Colonic mucosa (tissue), 4 donors: ENCODE measurements around the gene TSPAN7. TPM values are rescaled to one million over a fixed set of nuclear protein-coding genes. Genes with fewer than 3 reads are reported as not detected.

ENCODE experiments used
- DNase-seq: peaks from one replicate; pipeline ENCODE4 v3.0.0-alpha.2; 2020
- H3K27ac ChIP-seq: fragments of 200-600 bp; one replicate; pipeline ENCODE4 v1.8.0; 2021
- H3K27me3 ChIP-seq: fragments of 200-600 bp; one replicate; pipeline ENCODE4 v1.8.0; 2021
- H3K36me3 ChIP-seq: fragments of 200-600 bp; one replicate; pipeline ENCODE4 v1.8.0; 2021
- H3K4me1 ChIP-seq: fragments of 200-600 bp; one replicate; pipeline ENCODE4 v1.8.0; 2021; ENCODE audit warnings: mild to moderate bottlenecking
- H3K4me3 ChIP-seq: fragments of 200-600 bp; one replicate; pipeline ENCODE4 v1.8.0; 2021
- H3K9ac ChIP-seq, 2 donors: one replicate each; pipeline ENCODE4 v1.7.0; 2013; ENCODE audit warnings: control low read depth in 2 of 2, low read depth in 2 of 2, low read length in 2 of 2
- H3K9me3 ChIP-seq: fragments of 200-600 bp; one replicate; pipeline ENCODE4 v1.8.0; 2021
- intact Hi-C: fragments of 100-400 bp; cut with DNase I; formaldehyde crosslinking; loops from one replicate; pipeline ENCODE4 v1.14.1; 2022
- total RNA-seq, 2 donors: library from RNA; stranded (reverse); fragmentation: NEBNext Ultra II Directional in 1 of 2; extraction: Animal tissue kit (Norgen Biotek cat#: 25700) in 1 of 2; gene quantifications; one replicate each; pipeline ENCODE4 v1.2.1, GENCODE V29; 2021
- TF ChIP-seq, protein P1 (sequence below): fragments of 200-600 bp; IDR thresholded peaks from one replicate; pipeline ENCODE4 v1.8.0; 2022; ENCODE audit warnings: antibody characterized with exemption, mild to moderate bottlenecking
- donor health status: healthy.
- donor health status: DM: no; HTN: no; CAD: no.
- donor health status: DM: no; HTN: no; CAD: no.

The TSPAN7 gene
- total RNA-seq, 2 donors from 2014 or later: 66.1 to 91.5 TPM

DNA sequence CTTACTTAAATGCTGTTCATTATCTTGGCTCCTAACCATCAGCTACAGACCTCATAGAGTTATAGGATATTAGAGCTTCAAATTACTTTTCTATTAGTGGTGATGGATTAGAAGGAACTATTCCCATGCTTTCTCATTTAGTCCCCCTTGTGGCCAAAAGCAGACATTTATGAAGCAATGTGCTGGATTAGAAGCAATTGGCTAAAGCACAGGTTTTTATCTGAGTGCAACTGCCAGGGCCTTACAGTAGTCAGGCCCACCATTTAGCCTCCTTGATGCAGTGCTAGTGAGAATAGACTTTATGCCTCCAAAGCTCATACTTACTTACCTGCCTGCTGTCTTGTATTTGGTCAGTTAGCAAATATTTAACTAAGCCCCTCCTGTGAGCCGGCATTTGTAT, 93.0 kb downstream of the TSPAN7 start:
- no peak for DNase-seq
- Histone ChIP-seq H3K27me3 (no peaks in the 10 kb centered on the region), H3K27ac (no peak overlapping the region), H3K9me3 (no peaks in the 10 kb centered on the region), H3K4me1 (no peaks in the 10 kb centered on the region), H3K9ac (no peak overlapping the region), H3K36me3 (no peaks in the 10 kb centered on the region), H3K4me3 (no peak overlapping the region)
- intact Hi-C loops: no loop called here
- TF ChIP-seq, protein P1, sequence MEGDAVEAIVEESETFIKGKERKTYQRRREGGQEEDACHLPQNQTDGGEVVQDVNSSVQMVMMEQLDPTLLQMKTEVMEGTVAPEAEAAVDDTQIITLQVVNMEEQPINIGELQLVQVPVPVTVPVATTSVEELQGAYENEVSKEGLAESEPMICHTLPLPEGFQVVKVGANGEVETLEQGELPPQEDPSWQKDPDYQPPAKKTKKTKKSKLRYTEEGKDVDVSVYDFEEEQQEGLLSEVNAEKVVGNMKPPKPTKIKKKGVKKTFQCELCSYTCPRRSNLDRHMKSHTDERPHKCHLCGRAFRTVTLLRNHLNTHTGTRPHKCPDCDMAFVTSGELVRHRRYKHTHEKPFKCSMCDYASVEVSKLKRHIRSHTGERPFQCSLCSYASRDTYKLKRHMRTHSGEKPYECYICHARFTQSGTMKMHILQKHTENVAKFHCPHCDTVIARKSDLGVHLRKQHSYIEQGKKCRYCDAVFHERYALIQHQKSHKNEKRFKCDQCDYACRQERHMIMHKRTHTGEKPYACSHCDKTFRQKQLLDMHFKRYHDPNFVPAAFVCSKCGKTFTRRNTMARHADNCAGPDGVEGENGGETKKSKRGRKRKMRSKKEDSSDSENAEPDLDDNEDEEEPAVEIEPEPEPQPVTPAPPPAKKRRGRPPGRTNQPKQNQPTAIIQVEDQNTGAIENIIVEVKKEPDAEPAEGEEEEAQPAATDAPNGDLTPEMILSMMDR: peak; percentile 12

DNA sequence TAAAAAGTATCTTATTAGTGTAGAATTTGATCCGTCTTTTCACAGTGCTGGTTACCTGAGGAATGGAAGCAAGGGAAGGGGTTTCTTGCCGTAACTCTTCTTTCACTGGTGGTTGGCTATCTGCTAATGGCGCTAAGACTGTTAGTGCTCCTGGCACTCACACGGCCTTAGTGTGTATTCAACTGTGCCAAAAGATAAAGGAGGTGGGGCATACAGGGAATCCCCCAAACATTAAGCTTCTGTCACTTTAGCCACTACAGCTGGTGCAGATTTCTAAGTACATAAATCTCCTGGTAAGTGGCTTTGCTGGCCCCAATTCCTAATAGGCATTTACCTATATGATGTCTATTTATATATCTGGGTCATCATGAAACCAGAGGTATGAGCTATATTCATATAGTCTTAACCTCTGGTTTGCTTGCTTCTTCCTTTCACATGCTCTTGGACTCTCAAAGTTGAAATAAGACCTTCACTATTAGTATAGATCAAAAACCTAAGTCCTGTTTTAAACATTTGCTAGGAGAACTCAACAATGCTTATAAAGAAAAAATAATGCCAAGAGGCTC, 95.1 kb downstream of the TSPAN7 start:
- no peak overlapping the region for H3K4me3 ChIP-seq
- no peak overlapping the region for H3K27ac ChIP-seq
- no peaks in the 10 kb centered on the region for H3K36me3 ChIP-seq
- no peak for DNase-seq
- TF ChIP-seq, protein P1: no peak
- no peak overlapping the region for H3K9ac ChIP-seq
- H3K9me3 ChIP-seq: no peaks in the 10 kb centered on the region
- no peaks in the 10 kb centered on the region for H3K4me1 ChIP-seq
- intact Hi-C loops: no loop called here
- no peaks in the 10 kb centered on the region for H3K27me3 ChIP-seq

DNA sequence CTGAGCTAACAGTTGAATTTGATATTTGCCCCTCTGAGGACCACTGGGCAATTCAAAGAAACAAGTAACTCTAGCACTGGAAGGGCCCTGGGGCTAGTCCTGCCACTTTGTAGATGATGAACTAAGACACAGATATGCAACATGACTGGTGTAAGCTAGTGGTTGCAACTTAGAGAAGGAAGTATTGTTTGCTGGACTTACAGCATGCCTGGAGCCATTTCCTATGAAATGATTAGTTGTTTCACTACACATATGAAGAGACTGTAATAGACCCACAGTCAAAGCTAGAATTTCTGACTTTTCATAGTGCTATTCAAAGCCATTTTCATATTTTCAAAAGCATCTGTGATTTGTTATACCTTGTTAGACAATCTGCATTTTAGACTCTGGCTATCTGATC, 96.2 kb downstream of the TSPAN7 start:
- no peak overlapping the region for H3K27ac ChIP-seq
- no peak overlapping the region for H3K4me3 ChIP-seq
- TF ChIP-seq, protein P1: no peak
- H3K9ac ChIP-seq: no peak overlapping the region
- DNase-seq: no peak
- no peaks in the 10 kb centered on the region for H3K36me3 ChIP-seq
- intact Hi-C loops: no loop called here
- H3K9me3 ChIP-seq: no peaks in the 10 kb centered on the region
- H3K27me3 ChIP-seq: no peaks in the 10 kb centered on the region
- H3K4me1 ChIP-seq: no peaks in the 10 kb centered on the region

DNA sequence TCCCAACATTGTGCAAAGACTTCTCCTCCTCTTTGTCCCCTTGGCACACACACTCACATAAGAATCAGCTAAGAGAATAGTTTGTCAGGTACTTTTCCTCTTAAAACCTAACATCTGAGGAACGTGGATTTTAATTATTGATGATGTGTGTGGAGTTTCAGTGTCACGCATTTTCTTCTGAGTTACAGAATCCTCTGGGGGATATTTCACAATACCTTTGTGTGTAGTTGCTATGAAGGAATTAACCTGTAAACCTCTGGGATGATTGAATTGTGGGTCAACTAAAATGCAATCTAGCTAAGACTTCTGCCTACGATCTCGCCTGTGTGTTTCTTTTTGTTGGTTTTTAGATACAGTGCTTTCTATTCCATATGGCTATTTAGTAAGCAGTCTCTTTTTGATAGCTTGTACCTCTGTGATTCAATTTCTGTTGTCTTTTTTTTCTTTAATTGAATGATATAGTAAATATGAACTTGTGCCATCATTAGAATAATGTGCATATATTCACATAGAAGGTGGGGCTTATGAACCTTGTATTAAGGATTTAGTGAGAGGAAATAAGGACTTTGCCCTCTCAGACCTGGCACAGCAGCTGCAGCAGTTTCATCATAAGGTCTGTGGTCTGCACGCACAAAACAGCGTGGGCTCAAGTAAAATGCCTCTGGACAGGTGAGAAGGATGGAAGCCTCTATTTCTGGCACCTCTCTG, 99.2 kb downstream of the TSPAN7 start:
- H3K27me3 ChIP-seq: no peaks in the 10 kb centered on the region
- H3K9me3 ChIP-seq: no peaks in the 10 kb centered on the region
- no peak overlapping the region for H3K4me3 ChIP-seq
- H3K9ac ChIP-seq: no peak overlapping the region
- H3K27ac ChIP-seq: no peak overlapping the region
- TF ChIP-seq, protein P1: no peak
- intact Hi-C loops: no loop called here
- H3K4me1 ChIP-seq: no peaks in the 10 kb centered on the region
- DNase-seq: no peak
- H3K36me3 ChIP-seq: no peaks in the 10 kb centered on the region

DNA sequence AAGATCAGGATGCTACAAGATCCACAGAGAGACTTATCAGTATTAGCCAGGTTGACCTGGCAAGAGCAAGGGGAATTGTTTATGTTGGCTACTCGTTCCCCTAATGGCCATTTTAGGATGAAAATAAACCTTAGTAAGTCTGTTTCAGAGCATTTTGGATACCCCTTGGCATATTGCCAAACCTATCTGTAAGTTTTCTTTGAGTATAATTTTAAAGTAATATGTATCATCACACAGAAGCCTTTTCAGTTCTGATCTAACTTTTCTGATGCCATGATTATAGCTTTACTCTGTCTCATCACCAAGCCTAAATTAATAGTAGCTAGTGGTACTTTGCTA, 99.7 kb downstream of the TSPAN7 start:
- Histone ChIP-seq H3K36me3 (no peaks in the 10 kb centered on the region), H3K9ac (no peak overlapping the region), H3K27me3 (no peaks in the 10 kb centered on the region), H3K9me3 (no peaks in the 10 kb centered on the region), H3K4me3 (no peak overlapping the region), H3K4me1 (no peaks in the 10 kb centered on the region), H3K27ac (no peak overlapping the region)
- intact Hi-C loops: no loop called here
- DNase-seq: no peak
- TF ChIP-seq, protein P1: no peak
